Upper lobe of left lung (tissue), 6 donors: Measurements from ENCODE around the gene TTC22. TPM values are rescaled to one million over a fixed set of nuclear protein-coding genes. Genes with fewer than 3 reads are reported as not detected.

Source experiments
- ATAC-seq, 2 donors: fragments of 200-7000 bp; cut with Tn5 transposase; one replicate each; pipeline ENCODE4 v1.9.1; 2022; ENCODE audit warnings: mild to moderate bottlenecking in 2 of 2, moderate library complexity in 2 of 2; ENCODE audit not compliant: low FRiP score in 2 of 2
- DNase-seq, 2 donors: peaks; one replicate each; pipeline ENCODE4 v3.0.0-alpha.2; 2019 to 2020
- H3K27ac ChIP-seq, 4 donors: fragments of 200-600 bp; sonication (generic); one replicate each; pipeline ENCODE4 v1.5.1; 2016 to 2019
- H3K27me3 ChIP-seq, 4 donors: fragments of 200-600 bp; sonication (generic); one replicate each; pipeline ENCODE4 v1.5.1; 2017 to 2019
- H3K36me3 ChIP-seq, 4 donors: fragments of 200-600 bp; sonication (generic); one replicate each; pipeline ENCODE4 v1.5.1; 2016 to 2019
- H3K4me1 ChIP-seq, 4 donors: fragments of 200-600 bp; sonication (generic); one replicate each; pipeline ENCODE4 v1.5.1; 2018 to 2019
- H3K4me3 ChIP-seq, 4 donors: fragments of 200-600 bp; sonication (generic); one replicate each; pipeline ENCODE4 v1.5.1; 2017 to 2019; ENCODE audit warnings: mild to moderate bottlenecking in 2 of 4, moderate library complexity in 1 of 4
- H3K9me3 ChIP-seq, 4 donors: fragments of 200-600 bp; sonication (generic); one replicate each; pipeline ENCODE4 v1.5.1; 2018 to 2019
- CTCF ChIP-seq, 6 experiments: fragments of 450-650 bp in 4 of 6; fragments of 200-600 bp in 2 of 6; sonication (generic) in 2 of 6; IDR thresholded peaks; one replicate each; pipeline ENCODE4 v1.5.1; 2016 to 2019; ENCODE audit warnings: antibody characterized with exemption in 6 of 6
- EP300 ChIP-seq, 4 donors: sonication (generic); formaldehyde crosslinking; IDR thresholded peaks; one replicate each; pipeline ENCODE4 v1.5.1; 2017; ENCODE audit warnings: antibody characterized with exemption in 4 of 4, control low read depth in 2 of 4
- POLR2A ChIP-seq, 4 donors: fragments of 450-650 bp; IDR thresholded peaks; one replicate each; pipeline ENCODE4 v1.5.1; 2016 to 2017; ENCODE audit warnings: antibody characterized with exemption in 4 of 4, mild to moderate bottlenecking in 2 of 4
- POLR2AphosphoS5 ChIP-seq, 2 donors: sonication (generic); formaldehyde crosslinking; IDR thresholded peaks; one replicate each; pipeline ENCODE4 v1.5.1; 2017; ENCODE audit warnings: antibody characterized with exemption in 2 of 2
- WGBS, 2 donors: methylation state at CpG; one replicate each; pipeline ENCODE4 v1.1.5; 2017 to 2018; 5-methylcytosine and 5-hydroxymethylcytosine counted together
- total RNA-seq, 6 donors: library from RNA; depleted of rRNA in 4 of 6; stranded (reverse); fragments of >200 nt in 4 of 6; gene quantifications; one replicate each; pipeline versions ENCODE4 v1.1.0 to v1.2.1, GENCODE V29; 2016 to 2021
- donor health status: DM: no; HTN: no; CAD: no; lungs with moderate emphysema.
- donor health status: DM: no; HTN: yes; CAD: no; lungs with severe emphysema.

The TTC22 gene
- total RNA-seq, 6 donors from 2014 or later: 6.9 to 15.7 (median 12.1) TPM

- no peak for ATAC-seq
- H3K9me3 ChIP-seq: peaks cover 0 to 3% (median 0%) of the 10 kb centered on the region in 4 donors
- 95 to 100% methylated on average over 1 of the region's 1 CpG for WGBS, 2 donors
- H3K4me1 ChIP-seq: no peaks in the 10 kb centered on the region
- H3K36me3 ChIP-seq: no peaks in the 10 kb centered on the region
- no peak for DNase-seq
- no peak for TF ChIP-seq EP300 (IDR thresholded peaks at IDR 0.05)
- H3K27ac ChIP-seq: no peak overlapping the region
- H3K27me3 ChIP-seq: no peaks in the 10 kb centered on the region
- no peak overlapping the region for H3K4me3 ChIP-seq
These were observed 33.0 kb upstream of the TTC22 start for GRCh38 chr1:54834007-54834541.

- no peak overlapping the region for H3K4me3 ChIP-seq
- H3K9me3 ChIP-seq: peaks cover 0 to 8% (median 2%) of the 10 kb centered on the region in 4 donors
- DNase-seq (no peak), ATAC-seq (no peak)
- TF ChIP-seq POLR2A (IDR thresholded peaks at IDR 0.05) (no peak), POLR2AphosphoS5 (IDR thresholded peaks at IDR 0.05) (no peak), EP300 (IDR thresholded peaks at IDR 0.05) (no peak), CTCF (IDR thresholded peaks at IDR 0.05) (no peak)
- no peaks in the 10 kb centered on the region for H3K4me1 ChIP-seq
- 88 to 92% methylated on average over 5 to 9 of the region's 9 CpGs for WGBS, 2 donors
- no peaks in the 10 kb centered on the region for H3K27me3 ChIP-seq
- H3K27ac ChIP-seq: no peak overlapping the region
- H3K36me3 ChIP-seq: no peaks in the 10 kb centered on the region
These were observed 32.0 kb upstream of the TTC22 start for GRCh38 chr1:54833121-54833520.

GRCh38 chr1:54826226-54826816 lies 25.2 kb upstream of the TTC22 start:
- no peaks in the 10 kb centered on the region for H3K27me3 ChIP-seq
- no peak overlapping the region for H3K27ac ChIP-seq
- no peaks in the 10 kb centered on the region for H3K4me1 ChIP-seq
- DNase-seq: peak in 1 of 2 donors; percentile 2
- H3K9me3 ChIP-seq: peaks cover 7 to 26% (median 13%) of the 10 kb centered on the region in 4 donors
- TF ChIP-seq EP300 (IDR thresholded peaks at IDR 0.05) (no peak), POLR2A (IDR thresholded peaks at IDR 0.05) (no peak), POLR2AphosphoS5 (IDR thresholded peaks at IDR 0.05) (no peak), CTCF (IDR thresholded peaks at IDR 0.05) (no peak)
- H3K4me3 ChIP-seq: no peak overlapping the region
- no peaks in the 10 kb centered on the region for H3K36me3 ChIP-seq
- 97 to 100% methylated on average over 2 to 4 of the region's 4 CpGs for WGBS, 2 donors
- ATAC-seq: peak in 1 of 2 donors; percentile 40

GRCh38 chr1:54825696-54826095 lies 24.6 kb upstream of the TTC22 start:
- Histone ChIP-seq H3K9me3 (peaks cover 7 to 24% (median 13%) of the 10 kb centered on the region in 4 donors), H3K36me3 (no peaks in the 10 kb centered on the region), H3K27me3 (no peaks in the 10 kb centered on the region), H3K4me1 (no peaks in the 10 kb centered on the region), H3K4me3 (no peak overlapping the region), H3K27ac (no peak overlapping the region)
- ATAC-seq (peak in 1 of 2 donors; percentile 51), DNase-seq (peak in 1 of 2 donors; percentile 12)
- TF ChIP-seq POLR2AphosphoS5 (IDR thresholded peaks at IDR 0.05) (no peak), POLR2A (IDR thresholded peaks at IDR 0.05) (no peak), EP300 (IDR thresholded peaks at IDR 0.05) (no peak), CTCF (IDR thresholded peaks at IDR 0.05) (no peak)
- 80 to 93% methylated on average over 1 to 5 of the region's 5 CpGs for WGBS, 2 donors

GRCh38 chr1:54823670-54824069 lies 22.5 kb upstream of the TTC22 start:
- no peaks in the 10 kb centered on the region for H3K4me1 ChIP-seq
- ATAC-seq (no peak), DNase-seq (no peak)
- no peaks in the 10 kb centered on the region for H3K27me3 ChIP-seq
- no peak for TF ChIP-seq CTCF (IDR thresholded peaks at IDR 0.05)
- no peaks in the 10 kb centered on the region for H3K36me3 ChIP-seq
- WGBS, 2 donors: 79 to 83% methylated on average over 3 of the region's 3 CpGs
- no peak overlapping the region for H3K27ac ChIP-seq
- H3K9me3 ChIP-seq: peaks cover 7 to 24% (median 13%) of the 10 kb centered on the region in 4 donors
- H3K4me3 ChIP-seq: no peak overlapping the region
